Tibial nerve (tissue), 4 donors: ENCODE data around the gene C6orf89. TPM values are rescaled to one million over a fixed set of nuclear protein-coding genes. Genes with fewer than 3 reads are reported as not detected.

ENCODE experiments used
- total RNA-seq, 4 donors: library from RNA; depleted of rRNA; stranded (reverse); fragments of >200 nt; gene quantifications; one replicate each; pipeline ENCODE4 v1.1.0, GENCODE V29; 2016

C6orf89 gene
- total RNA-seq, 4 donors from 2014 or later, result 41.1 to 57.9 (median 52.3) TPM

Other genes with a start within 250 kb of the C6orf89 start
- gene CDKN1A, start 207.2 kb upstream of the C6orf89 start, total RNA-seq, result 100 to 1,000 TPM; 112 to 142 (median 124) TPM
- gene RAB44, start 188.1 kb upstream of the C6orf89 start, total RNA-seq, result 1 to 10 TPM in 1 of 4 donors, under 1 TPM in 3; 0.30 to 1.0 (median 0.63) TPM
- 1 to 10 TPM in 2 of 4 donors, under 1 TPM in 2; 0.39 to 3.0 (median 1.4) TPM for gene CPNE5, start 46.5 kb upstream of the C6orf89 start, total RNA-seq
- 10 to 100 TPM in 2 of 4 donors, 1 to 10 TPM in 2; 9.2 to 19.8 (median 13.0) TPM for gene PPIL1, start 11.1 kb upstream of the C6orf89 start, total RNA-seq
- gene PI16, start 68.8 kb downstream of the C6orf89 start, total RNA-seq, result 10 to 100 TPM; 17.4 to 70.2 (median 46.2) TPM
- 100 to 1,000 TPM; 277 to 347 (median 301) TPM for gene MTCH1, start 100.2 kb downstream of the C6orf89 start, total RNA-seq
- gene FGD2, start 119.7 kb downstream of the C6orf89 start, total RNA-seq, result 100 to 1,000 TPM in 1 of 4 donors, 10 to 100 TPM in 3; 40.9 to 182 (median 48.5) TPM